Stimulated activated CD4-positive, alpha-beta T cell treated with anti-CD3 and anti-CD28 coated beads, Interleukin-1b, Interleukin-23, amount 100 ng/mL, for 4 hours (primary cell): ENCODE data around the gene CD3G.
A peak's percentile ranks its signal among the peaks of the same experiment; 100 is the strongest.

Experiments
- DNase-seq, 2 donors: peaks; one replicate each; pipeline ENCODE4 v3.0.0-alpha.2; 2020; ENCODE audit warnings: low read depth in 2 of 2

The CD3G gene

GRCh38 chr11:118325283-118325682 is 18.9 kb upstream of the CD3G start:
- DNase-seq = no peak

- DNase-seq = no peak
These were observed 15.4 kb upstream of the CD3G start for GRCh38 chr11:118328745-118329144.

- no peak for DNase-seq
These were observed 9.4 kb upstream of the CD3G start for GRCh38 chr11:118334745-118335144.

- DNase-seq = peak; percentile 62 to 80
These were observed 5.5 kb upstream of the CD3G start for GRCh38 chr11:118338637-118339061.

GRCh38 chr11:118339281-118339961 is 4.7 kb upstream of the CD3G start:
- no peak for DNase-seq

- no peak for DNase-seq
These were observed 3.7 kb upstream of the CD3G start for GRCh38 chr11:118340449-118340848.

GRCh38 chr11:118341261-118341660 is 2.9 kb upstream of the CD3G start:
- no peak for DNase-seq

- DNase-seq = no peak
These were observed 2.2 kb upstream of the CD3G start for GRCh38 chr11:118341815-118342489.

GRCh38 chr11:118342503-118343161 is 1.5 kb upstream of the CD3G start, which contains the start of gene CD3D:
Gene CD3D (minus strand): TSS chr11:118342705. CDS start chr11:118342607, 98 bp downstream.
- peak; percentile 44 to 61 for DNase-seq

- no peak for DNase-seq
These were observed 896 bp upstream of the CD3G start for GRCh38 chr11:118343248-118343647.

GRCh38 chr11:118349475-118349874 is 5.3 kb downstream of the CD3G start:
- DNase-seq = no peak

- no peak for DNase-seq
These were observed 9.1 kb downstream of the CD3G start for GRCh38 chr11:118353084-118353710.

- no peak for DNase-seq
These were observed 13.9 kb downstream of the CD3G start for GRCh38 chr11:118358071-118358470.

- peak; percentile 96 to 99 for DNase-seq
These were observed 15.3 kb downstream of the CD3G start, which contains the start of gene UBE4A for GRCh38 chr11:118359295-118359958. Gene UBE4A (plus strand): TSS chr11:118359600. CDS start chr11:118365081, 5,481 bp downstream.

- DNase-seq = no peak
These were observed 20.9 kb downstream of the CD3G start for GRCh38 chr11:118364956-118365615.

- DNase-seq = no peak
These were observed 22.1 kb downstream of the CD3G start for GRCh38 chr11:118366287-118366686.

- DNase-seq = no peak
These were observed 26.6 kb downstream of the CD3G start for GRCh38 chr11:118370774-118371173.

- no peak for DNase-seq
These were observed 29.1 kb downstream of the CD3G start for GRCh38 chr11:118373263-118373662.

GRCh38 chr11:118373871-118374270 is 29.7 kb downstream of the CD3G start:
- no peak for DNase-seq

- DNase-seq = no peak
These were observed 30.6 kb downstream of the CD3G start for GRCh38 chr11:118374729-118375128.

- no peak for DNase-seq
These were observed 31.8 kb downstream of the CD3G start for GRCh38 chr11:118375978-118376377.
